MV-4-11 (cell line): Measurements from ENCODE around the gene KRT24.

Experiments used
- DNase-seq: peaks from one replicate; lab custom pipeline; 2025; lab: John Stamatoyannopoulos, UW

Gene KRT24

DNA sequence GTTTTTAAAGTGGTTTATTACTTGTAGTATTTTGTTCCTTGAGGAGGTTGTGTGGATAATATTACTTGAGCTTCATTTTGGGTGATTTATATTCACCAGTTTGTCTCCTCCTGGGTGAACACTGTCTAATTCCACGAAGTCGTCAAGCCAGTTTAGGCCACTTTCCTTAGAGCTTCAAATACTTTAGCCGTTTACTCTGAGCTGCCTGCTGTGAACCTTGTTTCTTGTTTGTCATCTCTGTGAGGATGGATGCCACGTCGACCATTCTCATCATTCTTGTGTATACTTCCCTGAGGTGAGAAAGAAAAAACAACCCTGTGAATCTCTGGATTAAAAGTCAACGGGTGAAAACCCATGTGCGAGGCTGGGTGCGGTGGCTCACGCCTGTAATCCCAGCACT, 9.0 kb downstream of the KRT24 start:
- DNase-seq, result no peak

DNA sequence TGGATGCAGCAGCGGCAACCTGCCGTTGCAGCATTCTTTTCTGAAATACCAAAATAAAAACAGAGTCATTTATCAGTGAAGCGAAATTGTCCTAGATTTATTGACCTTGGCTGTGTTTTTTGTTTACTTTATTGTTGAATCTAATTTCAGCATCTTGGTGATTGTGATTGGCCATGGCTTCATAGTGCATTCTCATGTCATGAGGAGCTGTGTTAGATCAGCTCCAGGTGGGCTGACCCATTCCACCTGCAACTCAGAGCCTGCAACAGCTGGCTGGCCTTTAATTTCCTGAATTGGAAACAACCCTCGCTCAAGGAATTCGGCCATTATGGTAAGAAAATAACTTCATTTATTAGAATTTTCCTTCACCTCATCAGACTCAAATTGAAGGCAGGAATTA, 16.4 kb downstream of the KRT24 start:
- no peak for DNase-seq

DNA sequence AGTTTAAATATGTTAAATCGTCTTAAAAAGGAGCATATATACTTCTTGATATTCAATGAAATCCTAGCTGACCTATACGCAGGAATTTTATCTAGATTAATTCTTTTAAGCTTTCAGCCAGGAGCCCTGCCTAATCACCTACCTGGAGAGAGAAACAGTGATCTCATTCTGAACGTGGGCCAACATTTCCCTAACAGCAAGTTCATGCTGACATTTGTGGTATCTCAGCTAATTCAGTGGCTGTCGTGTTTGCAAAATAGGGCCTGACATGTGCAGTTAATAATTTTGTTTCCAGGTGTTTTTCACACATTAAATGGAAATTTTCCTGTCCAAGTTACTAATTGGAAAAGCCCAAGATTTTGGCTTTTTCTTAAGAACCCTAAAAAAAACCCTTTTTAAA, 17.4 kb downstream of the KRT24 start:
- no peak for DNase-seq

DNA sequence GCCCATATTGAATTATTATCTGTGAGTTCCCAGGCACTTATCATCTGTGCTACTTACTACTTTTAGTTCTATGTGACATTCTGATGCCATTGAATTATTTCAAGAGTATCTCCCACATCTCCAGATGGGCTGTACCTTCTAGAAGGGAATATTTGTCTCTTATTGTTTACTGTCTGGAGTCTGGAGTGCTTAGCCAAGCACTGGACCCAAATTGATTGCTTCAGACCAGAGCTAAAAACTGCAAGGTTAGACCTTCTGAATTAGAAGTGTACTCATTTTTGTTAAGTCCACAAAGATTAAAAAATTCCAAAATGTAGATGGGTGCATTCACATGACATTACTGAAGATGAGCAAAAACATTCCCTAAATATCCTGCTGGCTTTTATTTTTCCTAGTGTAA, 22.6 kb downstream of the KRT24 start:
- DNase-seq, result no peak

DNA sequence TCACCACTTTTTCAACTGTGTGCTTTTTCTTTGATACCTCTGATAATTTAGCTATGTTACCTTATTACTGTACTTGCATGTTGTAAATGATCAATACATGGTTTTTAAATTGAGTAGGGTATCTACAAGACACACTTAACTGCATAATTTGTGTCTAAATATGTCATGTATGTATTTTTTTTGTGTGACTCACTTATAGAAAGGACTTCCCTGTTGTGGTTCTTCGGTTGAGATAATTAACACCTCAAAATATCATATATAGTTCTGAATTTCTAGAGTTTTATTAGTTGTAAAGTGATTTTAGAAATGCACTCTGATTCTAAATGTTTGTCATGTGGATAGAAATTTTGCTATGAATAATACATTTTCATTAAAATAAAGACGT, 24.0 kb downstream of the KRT24 start:
- no peak for DNase-seq

DNA sequence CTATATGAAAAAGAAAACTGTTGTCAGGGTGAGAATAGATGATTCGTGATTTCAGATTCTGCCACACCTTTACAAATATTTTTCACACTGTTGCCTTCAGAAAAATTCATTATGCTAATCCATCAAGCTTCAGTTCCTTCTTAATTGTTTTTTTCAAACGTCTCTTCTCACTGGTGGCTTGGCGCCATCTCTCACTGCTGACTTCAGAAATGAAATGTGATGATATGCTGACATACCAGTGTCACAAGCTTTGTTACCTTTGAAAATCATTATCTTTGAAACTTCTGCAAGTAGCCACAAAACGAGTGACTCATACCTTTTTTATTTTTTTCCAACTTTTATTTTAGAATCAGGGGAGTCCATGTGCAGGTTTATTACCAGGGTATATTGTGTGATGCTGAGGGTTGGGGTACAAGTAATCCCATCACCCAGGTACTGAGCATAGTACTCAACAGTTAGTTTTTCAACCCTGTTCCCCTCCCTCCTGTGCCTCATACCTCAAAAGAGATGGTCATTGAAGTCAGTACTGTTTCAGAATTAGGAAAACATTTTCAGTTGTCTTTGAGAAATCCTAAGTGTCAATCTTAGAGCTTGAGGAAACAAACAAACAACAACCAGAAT, 24.5 kb downstream of the KRT24 start:
- no peak for DNase-seq

DNA sequence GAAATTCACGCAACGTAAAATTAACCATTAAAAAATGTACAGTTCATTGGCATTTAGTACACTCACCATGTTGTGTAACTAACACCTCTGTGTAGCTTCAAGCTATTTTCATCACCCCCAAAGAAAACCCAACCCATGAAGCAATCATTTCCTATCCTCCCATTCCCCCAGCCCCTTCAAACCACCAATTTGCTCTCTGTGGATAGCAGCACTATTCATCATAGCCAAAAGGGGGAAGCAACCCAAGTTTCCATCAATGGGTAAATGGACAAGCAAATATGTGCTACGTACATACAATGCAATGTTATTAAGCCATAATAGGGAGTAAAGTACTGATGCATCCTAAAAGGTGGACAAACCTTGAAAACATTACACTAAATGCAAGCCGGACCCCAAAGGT, 27.6 kb downstream of the KRT24 start:
- DNase-seq, result peak; percentile 95

DNA sequence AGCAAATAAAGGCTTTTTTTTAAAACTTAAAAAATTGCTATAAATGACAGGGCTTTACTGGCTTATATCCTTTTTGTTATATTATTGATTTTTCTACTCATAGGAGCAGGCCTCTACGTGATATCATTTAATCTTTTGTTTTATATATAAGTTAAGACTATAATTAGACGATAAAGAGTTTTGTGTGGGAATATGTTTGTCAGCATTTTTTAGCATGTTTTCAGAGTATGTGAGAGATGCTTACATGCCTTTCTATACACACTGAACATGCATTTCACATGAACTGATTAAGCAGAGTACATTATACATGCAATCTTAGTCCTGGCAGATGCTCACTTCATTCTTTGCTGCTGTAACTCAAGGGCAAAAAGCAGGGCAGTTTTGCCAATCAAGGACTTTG, 30.9 kb downstream of the KRT24 start:
- DNase-seq, result no peak

DNA sequence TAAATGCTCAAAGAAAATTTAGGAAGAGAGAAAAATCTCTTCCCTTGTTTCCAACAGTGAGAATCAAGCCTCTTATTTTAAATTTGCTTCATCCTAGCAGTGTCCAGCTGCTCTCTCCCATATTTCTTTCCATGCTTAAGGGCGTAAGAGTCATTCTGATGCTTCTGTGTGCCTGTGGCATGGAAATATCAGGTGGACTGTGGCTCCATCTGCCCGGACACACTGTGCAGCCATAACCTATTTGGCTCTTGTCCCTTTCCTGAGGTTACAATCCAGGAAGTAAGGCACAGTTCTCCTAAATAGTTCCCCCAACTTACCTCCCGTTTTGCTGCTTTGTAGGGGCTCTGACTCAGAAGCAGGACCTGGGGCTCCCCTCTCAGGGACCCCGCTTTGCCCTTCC, 32.3 kb downstream of the KRT24 start:
- DNase-seq, result no peak

DNA sequence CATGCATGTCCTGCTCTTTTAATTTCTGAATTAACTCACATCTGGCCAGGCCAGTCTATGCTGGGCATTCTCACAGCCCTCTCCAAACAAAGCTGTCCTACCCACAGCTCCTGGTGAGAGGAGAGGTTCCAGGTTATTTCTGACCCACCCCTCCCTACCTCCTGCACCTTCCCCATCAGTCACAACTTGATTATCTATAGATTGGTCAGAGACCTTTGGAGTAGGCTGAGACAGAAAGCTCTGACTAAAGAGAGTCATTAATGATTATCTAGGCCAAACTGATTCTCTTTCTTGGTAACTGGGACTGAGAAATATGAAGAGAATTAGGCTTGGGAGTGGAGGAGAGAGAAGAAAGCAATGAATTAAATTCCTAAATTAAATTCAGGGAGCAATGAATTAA, 37.2 kb downstream of the KRT24 start:
- DNase-seq, result no peak

DNA sequence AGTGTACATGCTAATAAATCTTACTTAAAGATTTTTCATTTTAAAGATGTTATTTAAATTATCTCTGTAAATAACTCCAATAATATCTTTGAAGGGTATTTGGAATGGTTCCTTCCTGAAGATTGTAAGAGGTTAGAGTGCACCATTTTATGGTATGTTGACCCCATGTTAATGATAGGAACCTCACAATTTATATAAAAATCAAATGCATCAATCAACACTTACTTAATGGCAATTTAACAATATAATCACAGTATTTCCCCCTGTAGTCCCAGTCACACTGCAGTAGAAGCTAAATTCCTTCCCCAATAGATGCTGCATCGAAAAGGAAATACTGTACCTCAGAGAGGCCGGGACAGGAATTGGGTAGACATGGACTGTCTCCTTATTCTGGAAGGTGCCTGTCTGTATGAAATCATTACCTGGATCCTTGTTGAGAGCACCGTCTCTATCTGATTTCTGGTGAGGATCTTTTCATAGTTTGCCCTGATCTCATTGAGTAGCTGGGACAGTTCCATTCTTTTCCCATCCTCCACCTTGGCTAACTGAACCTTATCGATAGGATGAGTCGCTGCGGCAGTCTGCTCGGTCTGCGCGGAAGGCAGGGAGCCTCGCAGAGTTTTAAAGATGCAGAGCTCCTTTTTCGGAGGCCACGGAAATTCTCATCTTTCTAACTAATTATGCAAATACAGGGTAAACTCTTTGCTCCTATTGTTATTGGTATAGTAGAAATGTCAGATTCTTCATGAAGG, 38.8 kb downstream of the KRT24 start, which contains the start of gene KRT222:
Gene KRT222 (minus strand): TSS at position 596 of the 752 bp plus-strand sequence. CDS start 78 bp downstream, at position 518.
- DNase-seq, result no peak

DNA sequence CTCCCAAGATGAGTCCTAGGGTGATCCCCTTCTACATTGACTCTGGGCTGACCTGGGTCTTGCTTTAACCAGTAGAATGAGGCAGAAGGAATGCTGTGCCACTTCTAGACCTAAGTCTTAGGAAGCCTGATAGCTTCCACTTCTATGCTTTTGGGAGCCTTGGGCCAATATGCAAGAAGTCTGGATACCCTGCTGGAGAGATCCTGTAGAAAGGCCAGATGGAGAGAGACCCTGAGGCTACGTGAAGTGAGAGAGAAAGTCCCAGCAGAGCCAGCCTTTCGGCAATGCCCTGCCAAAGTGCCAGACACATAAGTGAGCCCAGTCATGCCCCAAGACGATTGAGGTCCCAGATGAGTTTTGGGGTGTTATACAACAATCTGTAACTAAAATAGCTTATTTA, 40.3 kb downstream of the KRT24 start:
- no peak for DNase-seq

DNA sequence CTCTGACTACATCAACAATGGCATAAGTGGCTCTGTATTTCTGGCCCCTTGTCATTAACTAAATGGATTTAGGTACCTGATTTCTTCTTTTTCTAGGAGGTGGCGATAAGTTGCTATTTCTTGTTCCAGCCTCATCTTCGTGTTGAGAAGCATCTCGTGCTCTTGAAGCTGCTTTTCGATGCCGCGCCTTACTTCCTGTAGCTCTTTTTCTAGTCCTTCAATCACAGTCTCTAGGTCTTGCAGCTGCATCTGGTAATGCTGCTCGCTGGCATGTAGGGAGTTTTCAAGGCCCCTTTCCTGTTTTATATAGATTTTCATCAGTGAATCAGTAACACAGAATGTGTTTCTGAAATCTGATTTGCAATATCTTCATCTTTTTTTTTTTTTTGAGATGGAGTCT, 43.6 kb downstream of the KRT24 start:
- DNase-seq, result no peak

DNA sequence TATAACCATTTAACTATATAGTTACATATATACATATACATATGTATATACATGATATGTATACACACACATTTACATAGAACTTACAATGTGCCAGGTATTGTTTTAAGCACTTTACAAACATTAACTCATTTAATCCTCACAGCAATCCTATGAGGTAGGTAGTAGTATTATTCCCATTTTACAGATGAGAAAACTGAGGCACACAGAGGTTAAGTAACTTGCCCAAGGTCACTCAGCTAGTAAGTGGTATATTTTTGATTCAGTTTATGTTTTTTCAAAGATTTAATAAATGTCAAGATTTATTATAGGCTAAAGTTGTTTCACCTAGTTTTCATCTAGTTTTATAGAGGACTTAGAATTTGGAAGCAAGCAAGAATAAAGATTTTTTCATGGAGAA, 45.2 kb downstream of the KRT24 start:
- no peak for DNase-seq

DNA sequence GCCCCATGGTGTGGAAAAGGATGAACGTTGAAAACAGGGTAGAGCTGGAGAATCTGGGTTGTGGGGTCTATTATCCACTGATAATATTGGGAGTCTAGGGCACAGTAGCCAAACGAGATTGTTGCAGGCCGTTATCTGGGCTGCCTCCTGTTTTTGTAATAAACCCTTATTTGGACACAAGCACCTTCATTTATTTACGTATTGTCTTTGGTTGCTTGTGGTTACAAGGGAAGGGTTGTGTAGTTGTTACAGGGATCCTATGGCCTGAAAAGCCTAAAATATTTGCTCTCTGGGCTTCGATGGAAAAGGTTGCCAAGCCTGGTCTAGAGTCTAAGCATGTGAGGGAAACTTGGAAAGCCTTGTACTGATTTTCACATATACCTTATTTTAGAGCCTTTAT, 51.6 kb downstream of the KRT24 start:
- no peak for DNase-seq

DNA sequence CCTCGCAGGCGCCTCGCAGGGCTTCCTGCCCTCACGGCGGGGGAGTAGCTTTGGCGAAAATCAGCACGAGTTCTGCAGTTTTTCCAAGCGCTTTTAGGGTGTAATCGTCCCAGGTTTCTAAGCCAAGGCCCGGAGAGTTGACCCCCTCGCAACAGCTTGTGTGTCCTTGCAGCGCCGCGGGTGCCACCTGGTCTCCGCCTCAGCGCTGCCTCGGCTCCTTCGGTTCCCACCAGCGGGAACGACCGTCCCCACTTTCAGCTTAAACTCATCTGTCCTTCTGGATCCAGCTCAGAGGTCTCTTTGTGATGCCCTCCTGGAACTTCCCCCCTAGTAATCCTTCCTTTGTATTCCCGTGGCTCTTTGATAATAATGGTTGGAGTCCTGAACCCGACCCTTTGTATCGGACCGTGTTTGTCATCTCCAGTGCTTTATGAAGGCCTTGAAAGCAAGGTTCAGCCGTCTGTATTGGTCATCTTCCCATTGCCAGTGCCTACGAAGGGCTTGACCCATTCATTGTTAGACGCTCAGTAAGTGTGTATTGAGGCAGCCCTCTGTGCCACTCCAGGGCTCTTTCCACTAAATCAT, 55.1 kb downstream of the KRT24 start:
- no peak for DNase-seq
